WTC11 (cell line): ENCODE results near the gene TEX26. TPM values are rescaled to one million over a fixed set of nuclear protein-coding genes. Genes with fewer than 3 reads are reported as not detected.
A peak's percentile ranks its signal among the peaks of the same experiment; 100 is the strongest.

Experiments
- ATAC-seq: fragments of 200-7000 bp; cut with Tn5 transposase; 2 replicates; pipeline ENCODE4 v1.10.0; 2021; ENCODE audit warnings: mild to moderate bottlenecking, moderate library complexity
- Bru-seq: library from RNA; stranded (reverse); fragments of 400-500 nt; gene quantifications from one replicate; lab custom pipeline; 2021; lab: Mats Ljungman, UMichigan
- CTCF ChIA-PET: fragments of 300-600 bp; sonication (Branson Sonifier 250); formaldehyde crosslinking; loops from one replicate; lab custom pipeline; 2021; ENCODE audit warnings: antibody characterized with exemption; lab: Charles Lee
- POLR2A ChIA-PET: fragments of 350-600 bp; sonication (Branson Sonifier 250); formaldehyde crosslinking; loops from one replicate; lab custom pipeline; 2021; ENCODE audit warnings: antibody characterized with exemption; lab: Charles Lee
- DNase-seq: peaks from one replicate; pipeline ENCODE4 v3.0.0; 2021; ENCODE audit warnings: low spot score
- H3K27ac Mint-ChIP-seq: 2 replicates; pipeline ENCODE4 v1.8.0; 2021; ENCODE audit warnings: mixed read lengths
- H3K27me3 Mint-ChIP-seq: 2 replicates; pipeline ENCODE4 v1.8.0; 2021; ENCODE audit warnings: low read depth, mild to moderate bottlenecking, moderate library complexity, mixed read lengths
- H3K36me3 Mint-ChIP-seq: 2 replicates; pipeline ENCODE4 v1.8.0; 2021; ENCODE audit warnings: mixed read lengths
- H3K4me1 Mint-ChIP-seq: 2 replicates; pipeline ENCODE4 v1.8.0; 2022; ENCODE audit warnings: mixed read lengths
- H3K4me3 Mint-ChIP-seq: 2 replicates; pipeline ENCODE4 v1.8.0; 2021; ENCODE audit warnings: mild to moderate bottlenecking, moderate library complexity, mixed read lengths
- H3K9me3 Mint-ChIP-seq: 2 replicates; pipeline ENCODE4 v1.8.0; 2021; ENCODE audit warnings: mixed read lengths
- CTCF ChIP-seq: fragments of 200-600 bp; IDR thresholded peaks from 2 replicates; pipeline ENCODE4 v1.8.0; 2022; ENCODE audit warnings: antibody characterized with exemption
- E2F4 ChIP-seq: sonication (generic); formaldehyde crosslinking; IDR thresholded peaks from 2 replicates; pipeline ENCODE4 v1.8.1; 2022; ENCODE audit warnings: low read depth, mild to moderate bottlenecking, moderate library complexity, missing genetic modification reagents, borderline replicate concordance
- GRHL2 ChIP-seq: fragments of 250-450 bp; sonication (Bioruptor Pico); IDR thresholded peaks from 2 replicates; pipeline ENCODE4 v1.8.0; 2022; ENCODE audit warnings: mild to moderate bottlenecking, moderate library complexity; ENCODE audit not compliant: insufficient replicate concordance, severe bottlenecking
- GTF2I ChIP-seq: fragments of 250-450 bp; sonication (Bioruptor Pico); conservative IDR thresholded peaks from 2 replicates; pipeline ENCODE4 v1.4.0; 2021; ENCODE audit warnings: mild to moderate bottlenecking
- IRF2 ChIP-seq: sonication (generic); formaldehyde crosslinking; IDR thresholded peaks from 2 replicates; pipeline ENCODE4 v1.8.0; 2022; ENCODE audit warnings: low read depth, missing genetic modification reagents, borderline replicate concordance
- MLX ChIP-seq: sonication (generic); formaldehyde crosslinking; IDR thresholded peaks from 2 replicates; pipeline ENCODE4 v1.8.1; 2023; ENCODE audit warnings: mild to moderate bottlenecking, missing genetic modification reagents, moderate library complexity
- MXD4 ChIP-seq: fragments of 250-450 bp; sonication (Bioruptor Pico); IDR thresholded peaks from 2 replicates; pipeline ENCODE4 v1.8.0; 2021; ENCODE audit warnings: mild to moderate bottlenecking, moderate library complexity, borderline replicate concordance
- MYBL2 ChIP-seq: sonication (generic); formaldehyde crosslinking; IDR thresholded peaks from 2 replicates; pipeline ENCODE4 v1.8.1; 2023; ENCODE audit warnings: mild to moderate bottlenecking, moderate library complexity, missing genetic modification reagents
- NFATC4 ChIP-seq: fragments of 250-450 bp; sonication (Bioruptor Pico); IDR thresholded peaks from 2 replicates; pipeline ENCODE4 v1.9.0; 2021; ENCODE audit warnings: mild to moderate bottlenecking
- NR1H2 ChIP-seq: sonication (generic); formaldehyde crosslinking; IDR thresholded peaks from 2 replicates; pipeline ENCODE4 v1.9.0; 2021; ENCODE audit warnings: mild to moderate bottlenecking, moderate library complexity, missing genetic modification reagents
- RELA ChIP-seq: sonication (generic); formaldehyde crosslinking; IDR thresholded peaks from 2 replicates; pipeline ENCODE4 v1.8.1; 2022; ENCODE audit warnings: missing genetic modification reagents, mild to moderate bottlenecking, borderline replicate concordance
- ZBTB21 ChIP-seq: sonication (generic); formaldehyde crosslinking; IDR thresholded peaks from 2 replicates; pipeline ENCODE4 v1.8.1; 2023; ENCODE audit warnings: mild to moderate bottlenecking, missing genetic modification reagents, borderline replicate concordance
- ZNF121 ChIP-seq: sonication (generic); formaldehyde crosslinking; IDR thresholded peaks from 2 replicates; pipeline ENCODE4 v1.8.0; 2023; ENCODE audit warnings: missing genetic modification reagents
- ZNF423 ChIP-seq: fragments of 250-450 bp; sonication (Bioruptor Pico); IDR thresholded peaks from 2 replicates; pipeline ENCODE4 v2.1.2; 2022; ENCODE audit warnings: mild to moderate bottlenecking, moderate library complexity
- long read RNA-seq, 3 experiments: library from RNA in 1 of 3; library from capped mRNA in 1 of 3; library from polyadenylated mRNA in 1 of 3; unstranded in 2 of 3; stranded (forward) in 1 of 3; transcript quantifications; one replicate each; pipeline ENCODE4 v2.0.0, GENCODE V29; 2021
- total RNA-seq: library from RNA; stranded (reverse); gene quantifications from 3 replicates; pipeline ENCODE4 v1.2.3, GENCODE V29; 2021
- TF ChIP-seq, protein P1 (sequence below): sonication (generic); formaldehyde crosslinking; IDR thresholded peaks from 2 replicates; pipeline ENCODE4 v1.8.1; 2022; ENCODE audit warnings: mild to moderate bottlenecking, moderate library complexity, missing genetic modification reagents
- TF ChIP-seq, protein P2 (sequence below): sonication (generic); formaldehyde crosslinking; IDR thresholded peaks from 2 replicates; pipeline ENCODE4 v1.8.1; 2023; ENCODE audit warnings: mild to moderate bottlenecking, missing genetic modification reagents, moderate library complexity
- TF ChIP-seq, protein P3 (sequence below): sonication (generic); formaldehyde crosslinking; IDR thresholded peaks from 2 replicates; pipeline ENCODE4 v1.8.1; 2023; ENCODE audit warnings: mild to moderate bottlenecking, missing genetic modification reagents

Gene TEX26
- total RNA-seq, result not detected in 3 replicates
- percentile 8 among the genes with signal in this experiment for Bru-seq, nascent RNA
- long read RNA-seq, experiment 1, result 0 reads
- long read RNA-seq, experiment 2, result 0 reads
- long read RNA-seq, experiment 3, result 0 reads

DNA sequence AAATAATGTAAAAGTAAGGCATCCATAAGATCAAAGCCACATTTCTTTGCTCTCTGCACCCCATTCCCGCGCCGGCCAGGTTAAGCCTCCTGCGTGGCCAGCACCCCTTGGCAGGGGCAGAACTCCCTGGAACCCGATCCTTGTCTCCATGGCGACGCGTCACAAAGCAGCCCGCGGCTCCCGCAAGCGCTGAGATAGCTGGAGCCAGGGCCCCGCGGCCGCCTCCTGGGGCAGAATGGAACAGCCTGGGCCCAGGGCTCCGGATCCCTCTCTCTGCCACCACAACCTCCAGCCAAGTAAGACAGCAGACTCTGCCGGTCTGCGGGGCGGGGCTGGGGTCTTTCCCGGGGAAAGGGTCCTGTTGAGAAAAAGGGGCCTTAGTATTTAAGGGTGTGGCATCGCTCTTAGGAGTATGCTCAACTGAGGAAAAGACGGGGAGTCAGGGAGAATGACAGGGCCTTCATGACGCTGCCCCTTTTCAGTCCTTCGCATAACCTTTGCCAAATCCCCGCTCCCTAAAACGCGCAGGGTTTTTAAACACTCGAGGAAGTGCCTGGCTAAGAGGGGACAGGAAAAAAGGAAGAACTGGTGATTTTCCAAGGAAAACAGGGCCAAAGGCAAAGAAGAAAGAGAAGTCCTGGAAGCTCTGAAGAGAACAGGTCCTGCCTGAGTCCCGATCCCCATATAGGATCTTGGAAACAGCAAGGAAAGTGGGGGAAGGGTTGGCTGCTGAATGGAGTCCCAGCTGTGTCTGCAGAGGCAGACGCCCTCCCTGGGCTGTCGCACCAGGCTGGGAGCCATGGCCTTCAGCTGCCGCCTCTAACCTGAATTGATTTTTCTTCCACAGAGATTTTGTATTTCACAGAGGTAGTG is at the start of gene TEX26:
Gene TEX26 (plus strand): TSS at position 176 of the 873 bp plus-strand sequence. CDS start 60 bp downstream, at position 236.
- POLR2A ChIA-PET, result no interaction called here
- CTCF ChIA-PET, result interaction anchor here (0.6 to 3.0 kb wide), 15 partner anchors 9 to 1808 kb away, joined by 3 to 13 read pairs (median 3); no protein-coding TSS in a partner anchor
- Mint-ChIP-seq H3K27ac (no peak within 1 kb of the TSS), H3K27me3 (peaks cover 30% of the 10 kb centered on the region), H3K4me3 (peak within 1 kb of the TSS; percentile 62), H3K36me3 (no peaks in the 10 kb centered on the region), H3K4me1 (peaks cover 24% of the 10 kb centered on the region), H3K9me3 (peaks cover 12% of the 10 kb centered on the region)
- ATAC-seq, result peak; percentile 95
- TF ChIP-seq, protein P1, sequence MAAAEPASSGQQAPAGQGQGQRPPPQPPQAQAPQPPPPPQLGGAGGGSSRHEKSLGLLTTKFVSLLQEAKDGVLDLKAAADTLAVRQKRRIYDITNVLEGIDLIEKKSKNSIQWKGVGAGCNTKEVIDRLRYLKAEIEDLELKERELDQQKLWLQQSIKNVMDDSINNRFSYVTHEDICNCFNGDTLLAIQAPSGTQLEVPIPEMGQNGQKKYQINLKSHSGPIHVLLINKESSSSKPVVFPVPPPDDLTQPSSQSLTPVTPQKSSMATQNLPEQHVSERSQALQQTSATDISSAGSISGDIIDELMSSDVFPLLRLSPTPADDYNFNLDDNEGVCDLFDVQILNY, result no peak
- TF ChIP-seq E2F4 (CRISPR knock-in tag), result no peak
- TF ChIP-seq MXD4 (CRISPR knock-in tag), result no peak
- TF ChIP-seq ZNF121 (CRISPR knock-in tag), result peak; percentile 56
- DNase-seq, result peak; percentile 83

DNA sequence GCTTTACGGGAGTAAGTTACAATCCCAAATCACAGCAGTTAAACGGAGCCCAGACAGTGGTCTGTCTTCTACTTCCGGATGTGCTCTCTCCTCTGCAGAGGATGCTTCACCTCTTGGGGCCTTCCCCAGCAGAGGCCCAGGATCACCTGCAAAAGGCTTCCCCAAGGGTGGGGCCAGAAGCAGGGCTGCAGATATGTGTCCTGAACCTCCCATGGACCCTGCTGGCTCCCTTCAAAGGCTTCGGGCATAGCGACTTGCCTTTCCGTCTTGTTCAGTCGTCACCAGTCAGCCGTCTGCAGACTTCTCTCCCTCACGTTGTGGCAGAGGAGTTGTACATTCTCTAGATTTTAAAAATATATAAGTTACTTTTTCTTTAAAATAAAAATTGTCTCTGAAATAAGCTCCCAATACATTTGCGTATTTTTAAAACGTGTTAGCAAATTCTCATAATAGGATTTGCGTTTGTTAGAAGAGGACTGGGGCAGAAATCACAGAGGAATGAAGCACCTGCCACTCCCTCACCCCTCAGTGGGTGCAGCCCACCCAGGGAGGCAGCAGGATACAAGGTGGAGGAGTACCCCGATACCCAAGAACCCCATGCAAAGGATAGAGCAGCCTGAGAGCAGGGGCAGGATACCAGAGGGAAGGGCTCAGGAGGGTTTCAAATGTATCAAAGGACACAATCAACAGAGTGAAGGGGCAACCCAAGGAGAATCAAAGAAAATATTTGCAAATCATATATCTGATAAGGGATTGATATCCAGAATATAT is 49.3 kb upstream of the TEX26 start:
- TF ChIP-seq MYBL2 (CRISPR knock-in tag) (no peak), GTF2I (CRISPR knock-in tag) (no peak), NFATC4 (no peak)
- TF ChIP-seq, protein P2, sequence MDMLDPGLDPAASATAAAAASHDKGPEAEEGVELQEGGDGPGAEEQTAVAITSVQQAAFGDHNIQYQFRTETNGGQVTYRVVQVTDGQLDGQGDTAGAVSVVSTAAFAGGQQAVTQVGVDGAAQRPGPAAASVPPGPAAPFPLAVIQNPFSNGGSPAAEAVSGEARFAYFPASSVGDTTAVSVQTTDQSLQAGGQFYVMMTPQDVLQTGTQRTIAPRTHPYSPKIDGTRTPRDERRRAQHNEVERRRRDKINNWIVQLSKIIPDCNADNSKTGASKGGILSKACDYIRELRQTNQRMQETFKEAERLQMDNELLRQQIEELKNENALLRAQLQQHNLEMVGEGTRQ (CRISPR knock-in tag), result no peak
- ATAC-seq (no peak), DNase-seq (no peak)
- no peak overlapping the region for H3K27ac Mint-ChIP-seq
- peaks cover 29% of the 10 kb centered on the region for H3K36me3 Mint-ChIP-seq
- ChIA-PET CTCF (interaction anchor here (1.8 kb wide), 1 partner anchor 10 kb away, joined by 18 read pairs; no protein-coding TSS in a partner anchor), POLR2A (no interaction called here)
- H3K4me3 Mint-ChIP-seq, result no peak overlapping the region
- H3K27me3 Mint-ChIP-seq, result no peaks in the 10 kb centered on the region; the same call in 1 of the 2 replicates
- H3K4me1 Mint-ChIP-seq, result peaks cover 18% of the 10 kb centered on the region
- peaks cover 31% of the 10 kb centered on the region for H3K9me3 Mint-ChIP-seq

DNA sequence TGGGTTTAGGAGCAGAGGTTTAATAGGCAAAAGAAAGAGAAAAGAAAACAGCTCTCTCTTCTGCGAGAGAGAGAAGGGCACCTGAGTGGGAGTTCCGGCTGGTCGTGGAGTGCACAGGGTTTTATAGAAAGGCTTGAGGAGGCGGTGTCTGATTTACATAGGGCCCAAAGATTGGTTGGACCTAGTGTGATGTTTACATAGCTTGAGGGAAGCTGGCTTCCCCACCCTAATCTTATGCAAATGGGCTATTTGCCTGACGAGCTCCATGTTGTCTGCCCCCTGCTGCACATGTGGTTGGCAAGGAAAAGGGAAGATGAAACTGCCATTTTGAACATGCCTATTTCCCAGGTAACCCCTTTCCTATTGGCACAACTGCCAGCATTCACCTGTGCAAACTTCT is 47.9 kb upstream of the TEX26 start:
- ATAC-seq, result peak; percentile 83
- H3K27me3 Mint-ChIP-seq, result no peaks in the 10 kb centered on the region; the same call in 1 of the 2 replicates
- CTCF ChIA-PET, result interaction anchor here (0.9 to 1.8 kb wide), 3 partner anchors 9 to 48 kb away, joined by 3 to 18 read pairs (median 3); partner anchors contain the start of gene TEX26
- no peak for TF ChIP-seq ZNF423 (CRISPR knock-in tag)
- TF ChIP-seq RELA, result no peak
- TF ChIP-seq ZBTB21 (CRISPR knock-in tag), result no peak
- no peak for TF ChIP-seq IRF2 (CRISPR knock-in tag)
- no peak for TF ChIP-seq NR1H2 (CRISPR knock-in tag)
- TF ChIP-seq MLX, result no peak
- TF ChIP-seq, protein P1, result no peak
- no peak for TF ChIP-seq GRHL2
- no peak for TF ChIP-seq CTCF
- TF ChIP-seq, protein P3, sequence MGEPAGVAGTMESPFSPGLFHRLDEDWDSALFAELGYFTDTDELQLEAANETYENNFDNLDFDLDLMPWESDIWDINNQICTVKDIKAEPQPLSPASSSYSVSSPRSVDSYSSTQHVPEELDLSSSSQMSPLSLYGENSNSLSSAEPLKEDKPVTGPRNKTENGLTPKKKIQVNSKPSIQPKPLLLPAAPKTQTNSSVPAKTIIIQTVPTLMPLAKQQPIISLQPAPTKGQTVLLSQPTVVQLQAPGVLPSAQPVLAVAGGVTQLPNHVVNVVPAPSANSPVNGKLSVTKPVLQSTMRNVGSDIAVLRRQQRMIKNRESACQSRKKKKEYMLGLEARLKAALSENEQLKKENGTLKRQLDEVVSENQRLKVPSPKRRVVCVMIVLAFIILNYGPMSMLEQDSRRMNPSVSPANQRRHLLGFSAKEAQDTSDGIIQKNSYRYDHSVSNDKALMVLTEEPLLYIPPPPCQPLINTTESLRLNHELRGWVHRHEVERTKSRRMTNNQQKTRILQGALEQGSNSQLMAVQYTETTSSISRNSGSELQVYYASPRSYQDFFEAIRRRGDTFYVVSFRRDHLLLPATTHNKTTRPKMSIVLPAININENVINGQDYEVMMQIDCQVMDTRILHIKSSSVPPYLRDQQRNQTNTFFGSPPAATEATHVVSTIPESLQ (CRISPR knock-in tag), result no peak

More for the DNA sequence above, 47.9 kb upstream of the TEX26 start:
- Mint-ChIP-seq H3K27ac (no peak overlapping the region), H3K4me3 (no peak overlapping the region), H3K36me3 (peaks cover 32% of the 10 kb centered on the region), H3K9me3 (peaks cover 38% of the 10 kb centered on the region), H3K4me1 (peaks cover 18% of the 10 kb centered on the region)
- no peak for DNase-seq
- POLR2A ChIA-PET, result no interaction called here
